Loucy (cell line): ENCODE results near the gene NAA11.

Source experiments
- H2AFZ ChIP-seq: fragments of 200-600 bp; sonication (generic); 2 replicates; pipeline ENCODE4 v1.6.0; 2016; ENCODE audit warnings: antibody characterized with exemption, mild to moderate bottlenecking, low read length, moderate library complexity
- H3F3A ChIP-seq: fragments of 200-600 bp; 2 replicates; pipeline ENCODE4 v1.6.0; 2016; ENCODE audit warnings: antibody characterized with exemption, low read depth, mild to moderate bottlenecking
- H3K27me3 ChIP-seq: fragments of 200-600 bp; sonication (generic); 2 replicates; pipeline ENCODE4 v1.6.1; 2014; ENCODE audit warnings: low read length, mild to moderate bottlenecking; ENCODE audit not compliant: insufficient read depth, poor library complexity, severe bottlenecking
- H3K36me3 ChIP-seq: fragments of 200-600 bp; sonication (generic); 2 replicates; pipeline ENCODE4 v1.6.1; 2016; ENCODE audit warnings: low read length; ENCODE audit not compliant: insufficient read depth
- H3K4me1 ChIP-seq: fragments of 200-600 bp; sonication (generic); 2 replicates; pipeline ENCODE4 v1.5.1; 2014; ENCODE audit warnings: low read length, mild to moderate bottlenecking; ENCODE audit not compliant: insufficient read depth, poor library complexity, severe bottlenecking
- H3K4me2 ChIP-seq: fragments of 200-600 bp; sonication (generic); 2 replicates; pipeline ENCODE4 v1.6.0; 2014; ENCODE audit warnings: antibody characterized with exemption, low read length, low read depth, mild to moderate bottlenecking; ENCODE audit not compliant: poor library complexity, severe bottlenecking
- H3K4me3 ChIP-seq: fragments of 200-600 bp; sonication (generic); 2 replicates; pipeline ENCODE4 v1.5.1; 2014; ENCODE audit warnings: low read length, mild to moderate bottlenecking, mixed read lengths; ENCODE audit not compliant: poor library complexity, severe bottlenecking
- H3K79me2 ChIP-seq: fragments of 200-600 bp; sonication (generic); 2 replicates; pipeline ENCODE4 v1.6.1; 2014; ENCODE audit warnings: low read length; ENCODE audit not compliant: insufficient read depth
- H3K9ac ChIP-seq: fragments of 200-600 bp; sonication (generic); 2 replicates; pipeline ENCODE4 v1.6.0; 2014; ENCODE audit warnings: mild to moderate bottlenecking, low read depth, low read length, moderate library complexity; ENCODE audit not compliant: poor library complexity, severe bottlenecking
- H3K9me2 ChIP-seq: fragments of 200-600 bp; sonication (generic); replicated peaks from 2 replicates; pipeline ENCODE4 v1.6.1; 2016; ENCODE audit warnings: low read depth, low read length, mixed read lengths
- H3K9me3 ChIP-seq: fragments of 200-600 bp; sonication (generic); 2 replicates; pipeline ENCODE4 v1.6.1; 2014; ENCODE audit warnings: mild to moderate bottlenecking, antibody characterized with exemption, low read length, low read depth; ENCODE audit not compliant: insufficient read depth
- H4K20me1 ChIP-seq: fragments of 200-600 bp; sonication (generic); 2 replicates; pipeline ENCODE4 v1.6.0; 2014; ENCODE audit warnings: antibody characterized with exemption, low read length, mild to moderate bottlenecking; ENCODE audit not compliant: insufficient read depth, poor library complexity, severe bottlenecking
- CTCF ChIP-seq: fragments of 200-600 bp; sonication (generic); conservative IDR thresholded peaks from 2 replicates; pipeline ENCODE4 v1.5.1; 2014; ENCODE audit warnings: mild to moderate bottlenecking, antibody characterized with exemption, low read length
- EZH2phosphoT487 ChIP-seq: fragments of 200-600 bp; IDR thresholded peaks from 2 replicates; pipeline ENCODE4 v1.6.1; 2018; ENCODE audit warnings: antibody characterized with exemption, mild to moderate bottlenecking, moderate library complexity, borderline replicate concordance

The NAA11 gene

GRCh38 chr4:79315891-79316290 lies 10.0 kb downstream of the NAA11 start:
- Histone ChIP-seq H3K9me3 (no peaks in the 10 kb centered on the region), H3F3A (no peaks in the 10 kb centered on the region), H3K4me1 (peaks cover 15% of the 10 kb centered on the region), H4K20me1 (no peaks in the 10 kb centered on the region), H3K9me2 (no peaks in the 10 kb centered on the region), H3K4me2 (no peak overlapping the region), H3K79me2 (no peaks in the 10 kb centered on the region), H3K36me3 (no peaks in the 10 kb centered on the region), H3K9ac (no peak overlapping the region), H2AFZ (no peak overlapping the region), H3K4me3 (no peak overlapping the region), H3K27me3 (no peaks in the 10 kb centered on the region)
- no peak for TF ChIP-seq CTCF

- no peak for TF ChIP-seq EZH2phosphoT487
- no peak for TF ChIP-seq CTCF
- H3K27me3 ChIP-seq: no peaks in the 10 kb centered on the region
- H3K79me2 ChIP-seq: no peaks in the 10 kb centered on the region
- no peak overlapping the region for H3K9ac ChIP-seq
- H3K36me3 ChIP-seq: no peaks in the 10 kb centered on the region
- H3K4me1 ChIP-seq: peaks cover 10% of the 10 kb centered on the region
- H3K9me3 ChIP-seq: no peaks in the 10 kb centered on the region
- H3K4me2 ChIP-seq: no peak overlapping the region
- H2AFZ ChIP-seq: no peak overlapping the region
- no peak overlapping the region for H3K4me3 ChIP-seq
- H3K9me2 ChIP-seq: no peaks in the 10 kb centered on the region
- no peaks in the 10 kb centered on the region for H3F3A ChIP-seq
- H4K20me1 ChIP-seq: no peaks in the 10 kb centered on the region
Measured at GRCh38 chr4:79311279-79311678, 14.6 kb downstream of the NAA11 start.

GRCh38 chr4:79308971-79309370 lies 16.9 kb downstream of the NAA11 start:
- no peaks in the 10 kb centered on the region for H3K36me3 ChIP-seq
- peaks cover 16% of the 10 kb centered on the region for H3K4me1 ChIP-seq
- no peaks in the 10 kb centered on the region for H3F3A ChIP-seq
- H4K20me1 ChIP-seq: no peaks in the 10 kb centered on the region
- no peak overlapping the region for H3K9ac ChIP-seq
- no peaks in the 10 kb centered on the region for H3K79me2 ChIP-seq
- no peaks in the 10 kb centered on the region for H3K9me3 ChIP-seq
- no peak overlapping the region for H2AFZ ChIP-seq
- no peak overlapping the region for H3K4me2 ChIP-seq
- no peaks in the 10 kb centered on the region for H3K9me2 ChIP-seq
- H3K27me3 ChIP-seq: no peaks in the 10 kb centered on the region
- TF ChIP-seq CTCF (no peak), EZH2phosphoT487 (no peak)
- no peak overlapping the region for H3K4me3 ChIP-seq
